Subcutaneous adipose tissue (tissue), 4 donors: Measurements from ENCODE around the gene MAGI2. TPM values are rescaled to one million over a fixed set of nuclear protein-coding genes. Genes with fewer than 3 reads are reported as not detected.

Source experiments
- CTCF ChIP-seq: fragments of 450-650 bp; IDR thresholded peaks from one replicate; pipeline ENCODE4 v1.5.1; 2016; ENCODE audit warnings: low read depth, mild to moderate bottlenecking, control low read depth, antibody characterized with exemption, moderate library complexity
- total RNA-seq, 4 donors: library from RNA; depleted of rRNA; stranded (reverse); fragments of >200 nt; gene quantifications; one replicate each; pipeline ENCODE4 v1.1.0, GENCODE V29; 2016

Gene MAGI2
- total RNA-seq, 4 donors from 2014 or later: 13.7 to 22.9 (median 17.7) TPM

GRCh38 chr7:79216236-79216635 lies 237.2 kb downstream of the MAGI2 start:
- TF ChIP-seq CTCF: no peak

- no peak for TF ChIP-seq CTCF
Observed at GRCh38 chr7:79212334-79212733, 241.1 kb downstream of the MAGI2 start.

- TF ChIP-seq CTCF: no peak
Observed at GRCh38 chr7:79211724-79212123, 241.7 kb downstream of the MAGI2 start.

- no peak for TF ChIP-seq CTCF
Observed at GRCh38 chr7:79199961-79200360, 253.5 kb downstream of the MAGI2 start.

GRCh38 chr7:79199266-79199665 lies 254.2 kb downstream of the MAGI2 start:
- no peak for TF ChIP-seq CTCF

- TF ChIP-seq CTCF: no peak
Observed at GRCh38 chr7:79185605-79186004, 267.9 kb downstream of the MAGI2 start.

- no peak for TF ChIP-seq CTCF
Observed at GRCh38 chr7:79182283-79182682, 271.2 kb downstream of the MAGI2 start.

GRCh38 chr7:79180533-79180932 lies 272.9 kb downstream of the MAGI2 start:
- TF ChIP-seq CTCF: no peak
